ENCODE results near the gene KIF15. TPM values are rescaled to one million over a fixed set of nuclear protein-coding genes. Genes with fewer than 3 reads are reported as not detected.

The KIF15 gene
- total and polyA plus RNA-seq, 3 donors from 2014 or later: 10.1 to 26.5 (median 16.7) TPM

DNA sequence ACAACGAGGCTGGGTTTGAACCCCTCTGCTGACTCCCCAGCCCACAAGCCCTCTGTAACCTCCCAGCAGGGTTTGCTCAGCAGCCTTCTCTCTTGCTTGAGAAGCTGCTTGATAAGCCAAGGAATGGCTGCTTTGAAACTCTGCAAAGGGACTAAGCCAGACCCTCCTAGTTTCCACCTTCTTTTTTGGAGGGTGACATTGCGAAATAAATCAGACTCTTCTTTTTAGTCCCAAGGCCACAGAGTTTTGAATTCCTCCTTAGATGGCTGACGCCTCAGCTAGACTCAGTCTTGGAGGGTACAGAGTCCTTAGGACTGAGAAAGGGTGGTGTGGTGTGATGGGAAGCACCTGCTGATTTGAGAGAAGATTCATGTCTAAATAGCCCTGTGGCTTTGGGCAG is 114.0 kb downstream of the KIF15 start:
- no peaks in the 10 kb centered on the region for H3K4me1 ChIP-seq
- 73 to 79% methylated on average over 3 of the region's 3 CpGs for WGBS, 2 donors
- H3K4me3 ChIP-seq: no peak overlapping the region
- no peak for DNase-seq
- intact Hi-C loops (cut with DNase I; ENCODE audit: low total_unique reads): no loop called here
- TF ChIP-seq POLR2A (IDR thresholded peaks at IDR 0.05): no peak
- TF ChIP-seq, protein P1, sequence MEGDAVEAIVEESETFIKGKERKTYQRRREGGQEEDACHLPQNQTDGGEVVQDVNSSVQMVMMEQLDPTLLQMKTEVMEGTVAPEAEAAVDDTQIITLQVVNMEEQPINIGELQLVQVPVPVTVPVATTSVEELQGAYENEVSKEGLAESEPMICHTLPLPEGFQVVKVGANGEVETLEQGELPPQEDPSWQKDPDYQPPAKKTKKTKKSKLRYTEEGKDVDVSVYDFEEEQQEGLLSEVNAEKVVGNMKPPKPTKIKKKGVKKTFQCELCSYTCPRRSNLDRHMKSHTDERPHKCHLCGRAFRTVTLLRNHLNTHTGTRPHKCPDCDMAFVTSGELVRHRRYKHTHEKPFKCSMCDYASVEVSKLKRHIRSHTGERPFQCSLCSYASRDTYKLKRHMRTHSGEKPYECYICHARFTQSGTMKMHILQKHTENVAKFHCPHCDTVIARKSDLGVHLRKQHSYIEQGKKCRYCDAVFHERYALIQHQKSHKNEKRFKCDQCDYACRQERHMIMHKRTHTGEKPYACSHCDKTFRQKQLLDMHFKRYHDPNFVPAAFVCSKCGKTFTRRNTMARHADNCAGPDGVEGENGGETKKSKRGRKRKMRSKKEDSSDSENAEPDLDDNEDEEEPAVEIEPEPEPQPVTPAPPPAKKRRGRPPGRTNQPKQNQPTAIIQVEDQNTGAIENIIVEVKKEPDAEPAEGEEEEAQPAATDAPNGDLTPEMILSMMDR (IDR thresholded peaks at IDR 0.05): no peak
- no peak overlapping the region for H3K27ac ChIP-seq
- no peaks in the 10 kb centered on the region for H3K27me3 ChIP-seq
- no peaks in the 10 kb centered on the region for H3K36me3 ChIP-seq (ENCODE audit: low read depth, missing control alignments)
- no peaks in the 10 kb centered on the region for H3K9me3 ChIP-seq

DNA sequence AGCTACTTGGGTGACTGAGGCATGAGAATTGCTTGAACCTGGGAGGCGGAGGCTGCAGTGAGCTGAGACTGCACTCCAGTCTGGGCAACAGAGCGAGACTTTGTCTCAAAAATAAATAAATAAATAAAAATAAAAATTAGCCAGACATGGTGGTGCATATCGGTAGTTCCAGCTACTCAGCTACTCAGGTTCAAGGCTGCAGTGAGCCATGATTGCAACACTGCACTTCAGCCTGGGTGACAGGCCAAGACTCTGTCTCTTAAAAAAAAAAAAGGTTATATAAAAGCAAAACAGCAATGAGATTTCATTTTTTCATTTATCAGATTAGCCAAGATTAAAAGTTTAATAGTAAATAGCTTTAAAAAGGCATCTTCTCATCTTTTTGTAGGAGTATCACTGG is 115.7 kb downstream of the KIF15 start:
- no peaks in the 10 kb centered on the region for H3K27me3 ChIP-seq
- DNase-seq: no peak

DNA sequence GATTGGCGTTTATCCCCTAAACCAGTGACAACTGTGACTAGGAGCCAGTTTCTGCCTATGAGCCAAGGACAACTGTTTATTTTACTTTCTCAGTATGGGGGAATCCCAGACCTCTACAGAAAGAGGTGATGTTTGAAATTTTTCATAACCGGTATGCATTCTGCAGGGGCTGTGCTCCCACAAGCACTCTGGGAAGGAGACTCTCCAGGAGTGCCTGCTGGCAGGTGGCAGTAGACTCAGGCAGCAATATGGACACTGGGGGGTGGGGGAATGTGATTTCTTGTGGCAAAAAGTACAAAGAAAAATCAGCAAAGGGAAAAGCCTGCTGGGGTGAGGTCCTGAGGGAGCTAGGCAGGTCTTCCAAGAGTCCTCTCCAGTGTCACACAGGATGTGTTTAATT is 118.7 kb downstream of the KIF15 start:
- no peak for DNase-seq
- no peaks in the 10 kb centered on the region for H3K9me3 ChIP-seq
- no peaks in the 10 kb centered on the region for H3K36me3 ChIP-seq (ENCODE audit: low read depth, missing control alignments)
- no peak overlapping the region for H3K27ac ChIP-seq
- TF ChIP-seq POLR2A (IDR thresholded peaks at IDR 0.05): no peak
- TF ChIP-seq, protein P1 (IDR thresholded peaks at IDR 0.05): no peak
- H3K4me1 ChIP-seq: no peaks in the 10 kb centered on the region
- H3K27me3 ChIP-seq: no peaks in the 10 kb centered on the region
- 74 to 77% methylated on average over 2 of the region's 2 CpGs for WGBS, 2 donors
- no peak overlapping the region for H3K4me3 ChIP-seq
- intact Hi-C loops (cut with DNase I; ENCODE audit: low total_unique reads): no loop called here

More for the DNA sequence above, 115.7 kb downstream of the KIF15 start:
- Histone ChIP-seq H3K27ac (no peak overlapping the region), H3K4me3 (no peak overlapping the region), H3K4me1 (no peaks in the 10 kb centered on the region), H3K9me3 (no peaks in the 10 kb centered on the region), H3K36me3 (ENCODE audit: low read depth, missing control alignments) (no peaks in the 10 kb centered on the region)
- TF ChIP-seq, protein P1 (IDR thresholded peaks at IDR 0.05): no peak
- TF ChIP-seq POLR2A (IDR thresholded peaks at IDR 0.05): no peak
- WGBS, 2 donors: 86 to 89% methylated on average over 3 of the region's 3 CpGs
- intact Hi-C loops (cut with DNase I; ENCODE audit: low total_unique reads): no loop called here

DNA sequence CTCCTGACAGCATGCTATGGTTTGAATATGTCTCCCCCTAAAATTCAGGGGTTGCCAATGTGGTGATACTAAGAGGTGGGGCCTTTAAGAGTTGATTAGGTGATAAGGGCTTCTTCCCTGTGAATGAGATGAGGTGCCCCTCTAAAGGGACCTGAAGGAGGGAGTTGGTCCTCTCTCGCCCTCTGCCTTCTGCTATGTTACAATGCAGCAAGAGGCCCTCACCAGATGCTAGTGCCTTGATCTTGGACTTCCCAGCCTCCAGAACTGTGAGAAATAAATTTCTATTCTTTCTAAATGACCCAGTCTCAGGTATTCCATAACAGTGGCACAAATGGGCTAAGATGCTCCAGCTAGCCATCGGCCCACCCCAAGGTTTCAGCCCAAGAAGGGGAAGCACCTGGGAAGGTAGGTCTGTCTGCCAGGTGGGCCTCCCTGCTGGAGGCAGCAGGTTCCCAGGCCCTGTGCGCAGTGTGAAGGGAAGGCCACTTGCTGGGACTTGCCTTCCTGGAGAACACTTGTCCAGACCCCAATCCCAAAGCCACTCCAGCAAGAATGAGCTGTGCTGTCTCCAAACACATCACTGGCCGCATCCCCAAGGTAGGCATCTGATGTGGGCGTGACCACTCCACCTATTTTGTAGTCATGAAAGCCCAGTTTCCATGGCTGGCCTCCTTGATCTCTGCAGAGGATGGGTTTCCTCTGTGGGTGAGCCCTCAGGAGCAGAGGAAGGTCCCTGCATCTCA is 121.8 kb downstream of the KIF15 start:
- intact Hi-C loops (cut with DNase I; ENCODE audit: low total_unique reads): no loop called here
- Histone ChIP-seq H3K9me3 (no peaks in the 10 kb centered on the region), H3K4me3 (no peak overlapping the region), H3K36me3 (ENCODE audit: low read depth, missing control alignments) (no peaks in the 10 kb centered on the region), H3K27me3 (no peaks in the 10 kb centered on the region), H3K4me1 (no peaks in the 10 kb centered on the region), H3K27ac (no peak overlapping the region)
- TF ChIP-seq, protein P1 (IDR thresholded peaks at IDR 0.05): no peak
- no peak for TF ChIP-seq POLR2A (IDR thresholded peaks at IDR 0.05)
- WGBS, 2 donors: 89 to 92% methylated on average over 5 of the region's 5 CpGs
- DNase-seq: no peak

DNA sequence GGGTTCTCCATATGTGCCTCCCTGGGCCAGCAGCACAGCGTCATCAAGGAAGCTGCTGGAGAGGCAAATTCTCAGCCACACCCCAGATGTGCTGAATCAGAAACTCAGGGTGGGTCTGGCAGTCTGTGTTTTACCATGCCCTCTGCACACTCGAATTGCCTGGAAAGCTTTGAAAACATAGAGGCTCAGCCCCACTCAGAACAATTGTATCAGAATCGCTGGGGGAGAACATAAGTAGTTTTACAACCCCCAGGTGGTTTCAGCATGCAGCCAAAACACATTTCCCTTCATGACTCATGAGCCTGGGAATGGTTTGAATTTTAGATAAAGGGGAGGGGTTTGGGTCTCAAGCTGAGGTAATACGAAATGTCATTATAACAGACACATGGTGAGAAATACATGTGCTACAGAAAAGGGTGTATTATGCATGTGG is 122.4 kb downstream of the KIF15 start:
- TF ChIP-seq POLR2A (IDR thresholded peaks at IDR 0.05): no peak
- TF ChIP-seq, protein P1 (IDR thresholded peaks at IDR 0.05): no peak
- no peaks in the 10 kb centered on the region for H3K9me3 ChIP-seq
- no peaks in the 10 kb centered on the region for H3K4me1 ChIP-seq
- H3K27ac ChIP-seq: no peak overlapping the region
- H3K4me3 ChIP-seq: no peak overlapping the region
- no peaks in the 10 kb centered on the region for H3K36me3 ChIP-seq (ENCODE audit: low read depth, missing control alignments)
- 41 to 50% methylated on average over 4 of the region's 4 CpGs for WGBS, 2 donors
- no peak for DNase-seq
- no peaks in the 10 kb centered on the region for H3K27me3 ChIP-seq
- intact Hi-C loops (cut with DNase I; ENCODE audit: low total_unique reads): no loop called here

Measured in testis (tissue), 3 donors.